Breast epithelium (tissue), 4 donors: ENCODE data around the gene RUNDC3A. TPM values are rescaled to one million over a fixed set of nuclear protein-coding genes. Genes with fewer than 3 reads are reported as not detected.

Source experiments
- DNase-seq, 2 donors: peaks; one replicate each; pipeline ENCODE4 v3.0.0-alpha.2; 2019; ENCODE audit warnings: low spot score in 2 of 2
- H3K27ac ChIP-seq, 2 donors: fragments of 200-600 bp; sonication (generic) in 1 of 2; one replicate each; pipeline ENCODE4 v1.5.1; 2016 to 2019; ENCODE audit warnings: mild to moderate bottlenecking in 1 of 2
- H3K27me3 ChIP-seq, 2 donors: fragments of 200-600 bp; sonication (generic) in 1 of 2; one replicate each; pipeline versions ENCODE4 v1.5.1 to v1.6.0; 2017 to 2019; ENCODE audit warnings: control low read depth in 1 of 2, mild to moderate bottlenecking in 1 of 2
- H3K36me3 ChIP-seq: fragments of 200-600 bp; one replicate; pipeline ENCODE4 v1.5.1; 2019
- H3K4me1 ChIP-seq, 2 donors: fragments of 200-600 bp; sonication (generic); one replicate each; pipeline ENCODE4 v1.5.1; 2016 to 2019; ENCODE audit warnings: control low read depth in 1 of 2
- H3K4me3 ChIP-seq, 3 donors: fragments of 200-600 bp; sonication (generic); 1 replicate in 2 of 3; 2 replicates in 1 of 3; pipeline ENCODE4 v1.5.1; 2016 to 2019; ENCODE audit warnings: mild to moderate bottlenecking in 3 of 3, moderate library complexity in 2 of 3
- H3K9me3 ChIP-seq, 2 donors: fragments of 200-600 bp; sonication (generic) in 1 of 2; one replicate each; pipeline ENCODE4 v1.5.1; 2016 to 2019; ENCODE audit warnings: control low read depth in 1 of 2
- CTCF ChIP-seq, 3 donors: fragments of 450-650 bp; IDR thresholded peaks; one replicate each; pipeline ENCODE4 v1.5.1; 2016 to 2017; ENCODE audit warnings: antibody characterized with exemption in 3 of 3, mild to moderate bottlenecking in 3 of 3, moderate library complexity in 3 of 3
- POLR2A ChIP-seq: fragments of 450-650 bp; IDR thresholded peaks from one replicate; pipeline ENCODE4 v1.6.1; 2016; ENCODE audit warnings: antibody characterized with exemption, mild to moderate bottlenecking, moderate library complexity
- POLR2AphosphoS5 ChIP-seq, 3 donors: sonication (generic); formaldehyde crosslinking; IDR thresholded peaks; one replicate each; pipeline ENCODE4 v1.6.1; 2017; ENCODE audit warnings: antibody characterized with exemption in 3 of 3
- intact Hi-C: fragments of 100-400 bp; cut with DNase I; formaldehyde crosslinking; loops from one replicate; pipeline ENCODE4 v1.15.1; 2023; ENCODE audit warnings: low total_unique reads
- total RNA-seq, 3 donors: library from RNA; depleted of rRNA; stranded (reverse); fragments of >200 nt; gene quantifications; one replicate each; pipeline ENCODE4 v1.1.0, GENCODE V29; 2016

The RUNDC3A gene
- total RNA-seq, 3 donors from 2014 or later = 0.48 to 1.6 TPM; not detected in 1

- Histone ChIP-seq H3K27ac (no peak overlapping the region), H3K4me1 (peaks cover 0 to 8% of the 10 kb centered on the region in 2 donors), H3K27me3 (peaks cover 4 to 26% of the 10 kb centered on the region in 2 donors), H3K9me3 (no peaks in the 10 kb centered on the region), H3K4me3 (no peak overlapping the region), H3K36me3 (no peaks in the 10 kb centered on the region)
- TF ChIP-seq POLR2AphosphoS5 (IDR thresholded peaks at IDR 0.05) (no peak), POLR2A (no peak), CTCF (IDR thresholded peaks at IDR 0.05) (no peak)
- intact Hi-C loops = no loop called here
- DNase-seq = no peak
Observed at GRCh38 chr17:44320066-44320465, 11.7 kb downstream of the RUNDC3A start.

DNA sequence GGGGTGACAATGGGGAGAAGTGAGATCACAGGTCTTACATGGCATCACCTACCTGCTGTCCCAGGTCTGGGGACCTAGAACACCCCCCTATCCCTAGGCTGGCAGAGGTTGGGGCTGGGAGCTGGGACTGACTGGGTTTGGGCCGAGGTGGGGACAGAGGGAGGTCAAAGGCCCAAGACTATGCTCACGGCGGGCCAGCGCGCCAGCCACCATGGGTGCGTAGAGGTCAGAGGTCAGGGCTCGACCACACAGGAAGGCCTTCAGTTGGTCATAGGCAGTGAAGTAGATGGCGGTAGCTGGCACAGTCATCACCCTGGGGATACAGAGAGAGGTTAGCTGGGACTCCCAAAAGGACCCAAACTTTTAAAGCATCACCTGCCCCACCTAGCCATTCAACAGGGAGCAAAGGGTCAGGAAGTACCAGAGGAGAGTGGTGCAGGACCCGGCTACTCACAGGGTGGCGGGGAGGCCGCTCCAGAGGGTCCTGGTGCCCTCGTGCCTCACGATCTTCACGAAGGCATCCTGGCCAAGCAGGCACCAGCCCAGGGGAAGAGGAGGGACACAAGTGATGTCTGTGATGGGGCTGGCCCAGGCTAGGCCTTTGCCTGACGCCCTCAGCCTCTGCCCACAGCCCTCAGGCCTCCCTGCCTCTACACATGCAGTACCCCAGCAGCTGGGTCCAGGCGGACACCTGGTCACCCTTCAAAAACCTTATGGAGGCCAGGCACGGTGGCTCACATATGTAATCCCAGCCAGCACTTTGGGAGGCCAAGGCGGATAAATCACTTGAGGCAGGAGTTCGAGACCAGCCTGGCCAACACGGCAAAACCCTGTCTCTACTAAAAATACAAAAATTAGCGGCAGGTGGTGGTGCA lies 13.1 kb downstream of the RUNDC3A start:
- DNase-seq = no peak
- no peak overlapping the region for H3K4me3 ChIP-seq
- no peak overlapping the region for H3K27ac ChIP-seq
- TF ChIP-seq POLR2AphosphoS5 (IDR thresholded peaks at IDR 0.05) (no peak), CTCF (IDR thresholded peaks at IDR 0.05) (no peak), POLR2A (no peak)
- no peaks in the 10 kb centered on the region for H3K36me3 ChIP-seq
- intact Hi-C loops = no loop called here
- H3K9me3 ChIP-seq = no peaks in the 10 kb centered on the region
- peaks cover 1 to 15% of the 10 kb centered on the region in 2 donors for H3K27me3 ChIP-seq
- peaks cover 0 to 8% of the 10 kb centered on the region in 2 donors for H3K4me1 ChIP-seq

- Histone ChIP-seq H3K4me3 (no peak overlapping the region), H3K27ac (no peak overlapping the region), H3K4me1 (peaks cover 0 to 8% of the 10 kb centered on the region in 2 donors), H3K36me3 (no peaks in the 10 kb centered on the region), H3K27me3 (peaks cover 0 to 6% of the 10 kb centered on the region in 2 donors), H3K9me3 (no peaks in the 10 kb centered on the region)
- intact Hi-C loops = no loop called here
- DNase-seq = no peak
- TF ChIP-seq CTCF (IDR thresholded peaks at IDR 0.05) (no peak), POLR2AphosphoS5 (IDR thresholded peaks at IDR 0.05) (no peak), POLR2A (no peak)
Observed at GRCh38 chr17:44322236-44322895, 14.0 kb downstream of the RUNDC3A start.

GRCh38 chr17:44323359-44324091 lies 15.1 kb downstream of the RUNDC3A start:
- no peak for DNase-seq
- no peaks in the 10 kb centered on the region for H3K36me3 ChIP-seq
- H3K27me3 ChIP-seq = no peaks in the 10 kb centered on the region
- H3K4me3 ChIP-seq = peak overlapping the region; percentile 93 to 99 (median 94)
- intact Hi-C loops = no loop called here
- TF ChIP-seq CTCF (IDR thresholded peaks at IDR 0.05) (no peak), POLR2A (no peak), POLR2AphosphoS5 (IDR thresholded peaks at IDR 0.05) (no peak)
- H3K9me3 ChIP-seq = no peaks in the 10 kb centered on the region
- peaks cover 0 to 8% of the 10 kb centered on the region in 2 donors for H3K4me1 ChIP-seq
- no peak overlapping the region for H3K27ac ChIP-seq
